ENCODE results near the gene SIX5.

- no peak for TF ChIP-seq EZH2phosphoT487 (IDR thresholded peaks at IDR 0.05; ENCODE audit: borderline replicate concordance, low read depth, low read length)
- TF ChIP-seq, protein P1, sequence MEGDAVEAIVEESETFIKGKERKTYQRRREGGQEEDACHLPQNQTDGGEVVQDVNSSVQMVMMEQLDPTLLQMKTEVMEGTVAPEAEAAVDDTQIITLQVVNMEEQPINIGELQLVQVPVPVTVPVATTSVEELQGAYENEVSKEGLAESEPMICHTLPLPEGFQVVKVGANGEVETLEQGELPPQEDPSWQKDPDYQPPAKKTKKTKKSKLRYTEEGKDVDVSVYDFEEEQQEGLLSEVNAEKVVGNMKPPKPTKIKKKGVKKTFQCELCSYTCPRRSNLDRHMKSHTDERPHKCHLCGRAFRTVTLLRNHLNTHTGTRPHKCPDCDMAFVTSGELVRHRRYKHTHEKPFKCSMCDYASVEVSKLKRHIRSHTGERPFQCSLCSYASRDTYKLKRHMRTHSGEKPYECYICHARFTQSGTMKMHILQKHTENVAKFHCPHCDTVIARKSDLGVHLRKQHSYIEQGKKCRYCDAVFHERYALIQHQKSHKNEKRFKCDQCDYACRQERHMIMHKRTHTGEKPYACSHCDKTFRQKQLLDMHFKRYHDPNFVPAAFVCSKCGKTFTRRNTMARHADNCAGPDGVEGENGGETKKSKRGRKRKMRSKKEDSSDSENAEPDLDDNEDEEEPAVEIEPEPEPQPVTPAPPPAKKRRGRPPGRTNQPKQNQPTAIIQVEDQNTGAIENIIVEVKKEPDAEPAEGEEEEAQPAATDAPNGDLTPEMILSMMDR (conservative IDR thresholded peaks at IDR 0.05; ENCODE audit: low read length), result no peak
These were observed 433 bp downstream of the SIX5 start for GRCh38 chr19:45768655-45768983.
